LNCaP clone FGC (cell line): ENCODE results near the gene AK8.

ENCODE experiments used
- DNase-seq: peaks from one replicate; pipeline ENCODE4 v3.0.0-alpha.2; 2011; ENCODE audit warnings: low read depth
- H3K4me3 ChIP-seq: 2 replicates; pipeline ENCODE4 v1.5.1; 2011; ENCODE audit warnings: mild to moderate bottlenecking, low read depth, low read length, control low read depth
- CTCF ChIP-seq: IDR thresholded peaks from 2 replicates; pipeline ENCODE4 v1.5.1; 2012; ENCODE audit warnings: mild to moderate bottlenecking; ENCODE audit not compliant: control insufficient read depth, insufficient read depth; ENCODE audit errors: extremely low read depth

AK8 gene

GRCh38 chr9:132888151-132888550 is 10.1 kb upstream of the AK8 start:
- no peak for DNase-seq
- no peak overlapping the region for H3K4me3 ChIP-seq
- TF ChIP-seq CTCF: no peak

- no peak for DNase-seq
- no peak for TF ChIP-seq CTCF
- H3K4me3 ChIP-seq: no peak overlapping the region
Observed at GRCh38 chr9:132887181-132888120, 9.4 kb upstream of the AK8 start.

GRCh38 chr9:132886334-132886725 is 8.2 kb upstream of the AK8 start:
- no peak for DNase-seq
- no peak for TF ChIP-seq CTCF
- H3K4me3 ChIP-seq: no peak overlapping the region

- no peak overlapping the region for H3K4me3 ChIP-seq
- no peak for DNase-seq
- TF ChIP-seq CTCF: no peak
Observed at GRCh38 chr9:132885720-132886333, 7.7 kb upstream of the AK8 start.

- no peak overlapping the region for H3K4me3 ChIP-seq
- no peak for DNase-seq
- no peak for TF ChIP-seq CTCF
Observed at GRCh38 chr9:132883349-132884294, 5.5 kb upstream of the AK8 start.

GRCh38 chr9:132882616-132883015 is 4.5 kb upstream of the AK8 start:
- TF ChIP-seq CTCF: no peak
- DNase-seq: no peak
- H3K4me3 ChIP-seq: no peak overlapping the region
